ENCODE data around the gene NXNL2. TPM values are rescaled to one million over a fixed set of nuclear protein-coding genes. Genes with fewer than 3 reads are reported as not detected.

The NXNL2 gene
- total RNA-seq, 4 donors from 2014 or later = 0.44 to 4.4 (median 1.1) TPM; not detected in 1

DNA sequence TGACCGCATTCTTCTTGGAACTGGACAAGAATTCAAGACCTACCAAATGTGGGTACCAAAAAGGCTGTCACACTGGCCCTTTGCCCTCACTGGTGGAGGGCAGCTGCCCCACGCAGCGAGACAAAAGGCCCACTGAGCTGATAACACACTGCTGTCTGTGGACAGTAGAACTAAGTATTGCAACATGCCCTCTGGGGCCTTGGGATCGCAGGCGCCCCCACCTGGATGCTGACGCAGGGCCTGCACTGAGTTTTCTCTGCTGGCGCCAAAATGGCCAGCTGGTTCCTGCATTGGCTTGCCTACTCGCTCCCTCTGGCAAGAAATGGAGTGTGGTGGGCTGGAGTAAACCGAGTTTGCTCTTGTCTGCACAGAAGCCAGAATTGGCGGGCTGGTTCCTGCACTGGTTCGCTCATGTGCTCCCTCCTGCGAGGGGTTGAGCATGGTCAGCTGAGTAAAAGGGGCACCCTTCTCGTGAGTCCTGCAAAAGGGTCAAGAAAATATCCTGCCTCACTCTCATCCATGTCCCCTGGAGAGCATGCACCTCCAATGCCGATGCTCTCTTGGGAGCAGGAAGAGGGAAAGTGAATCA is 55.7 kb downstream of the NXNL2 start:
- intact Hi-C loops (cut with DNase I; ENCODE audit: low total_unique reads) = loop anchor here (5.0 to 10.0 kb wide), 2 partner anchors 412 to 694 kb away; no protein-coding TSS in a partner anchor
- TF ChIP-seq, protein P1, sequence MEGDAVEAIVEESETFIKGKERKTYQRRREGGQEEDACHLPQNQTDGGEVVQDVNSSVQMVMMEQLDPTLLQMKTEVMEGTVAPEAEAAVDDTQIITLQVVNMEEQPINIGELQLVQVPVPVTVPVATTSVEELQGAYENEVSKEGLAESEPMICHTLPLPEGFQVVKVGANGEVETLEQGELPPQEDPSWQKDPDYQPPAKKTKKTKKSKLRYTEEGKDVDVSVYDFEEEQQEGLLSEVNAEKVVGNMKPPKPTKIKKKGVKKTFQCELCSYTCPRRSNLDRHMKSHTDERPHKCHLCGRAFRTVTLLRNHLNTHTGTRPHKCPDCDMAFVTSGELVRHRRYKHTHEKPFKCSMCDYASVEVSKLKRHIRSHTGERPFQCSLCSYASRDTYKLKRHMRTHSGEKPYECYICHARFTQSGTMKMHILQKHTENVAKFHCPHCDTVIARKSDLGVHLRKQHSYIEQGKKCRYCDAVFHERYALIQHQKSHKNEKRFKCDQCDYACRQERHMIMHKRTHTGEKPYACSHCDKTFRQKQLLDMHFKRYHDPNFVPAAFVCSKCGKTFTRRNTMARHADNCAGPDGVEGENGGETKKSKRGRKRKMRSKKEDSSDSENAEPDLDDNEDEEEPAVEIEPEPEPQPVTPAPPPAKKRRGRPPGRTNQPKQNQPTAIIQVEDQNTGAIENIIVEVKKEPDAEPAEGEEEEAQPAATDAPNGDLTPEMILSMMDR (IDR thresholded peaks at IDR 0.05) = no peak
- TF ChIP-seq POLR2A (IDR thresholded peaks at IDR 0.05) = no peak
- WGBS, 2 donors = 86% methylated on average over 14 of the region's 14 CpGs
- H3K4me3 ChIP-seq (ENCODE audit: low read depth, poor library complexity, severe bottlenecking) = no peak overlapping the region
- DNase-seq (ENCODE audit: low spot score in 2 of 2) = no peak

DNA sequence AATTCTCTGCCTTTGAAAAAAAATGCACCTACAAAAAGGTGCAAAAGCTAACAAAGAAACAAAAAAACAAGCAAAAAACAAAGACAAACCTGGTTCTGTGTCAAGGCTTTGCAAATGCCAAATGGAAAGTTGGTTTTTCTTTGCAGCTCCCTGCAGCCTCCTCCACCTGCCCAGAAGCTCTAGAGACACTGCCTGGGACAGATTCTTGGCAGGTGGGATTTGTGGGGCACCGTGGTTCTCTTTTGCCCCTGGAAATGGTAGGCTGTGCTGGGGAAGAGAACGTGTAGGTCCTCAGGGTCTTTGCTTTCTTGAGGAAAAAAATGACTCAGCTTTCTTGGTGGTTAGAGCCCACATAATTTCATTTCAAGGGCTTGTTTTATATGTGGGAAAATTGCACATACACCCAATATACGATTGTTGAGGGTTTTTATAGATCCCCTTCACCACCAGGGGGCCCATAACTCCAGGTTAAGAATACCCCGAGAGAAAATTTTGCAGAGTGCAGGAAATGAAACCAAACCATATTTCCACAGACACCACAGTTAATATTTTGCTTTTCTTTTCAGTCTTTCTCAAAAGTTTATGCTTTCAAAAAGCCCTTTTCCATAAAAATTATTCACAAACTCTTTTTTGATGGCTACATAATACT is 58.7 kb downstream of the NXNL2 start:
- intact Hi-C loops (cut with DNase I; ENCODE audit: low total_unique reads) = loop anchor here (5.0 to 10.0 kb wide), 2 partner anchors 409 to 691 kb away; no protein-coding TSS in a partner anchor
- WGBS, 2 donors = 21 to 28% methylated on average over 4 of the region's 4 CpGs
- TF ChIP-seq, protein P1 (IDR thresholded peaks at IDR 0.05) = no peak
- TF ChIP-seq POLR2A (IDR thresholded peaks at IDR 0.05) = no peak
- peak in 1 of 2 donors; percentile 50 for DNase-seq (ENCODE audit: low spot score in 2 of 2)
- no peak overlapping the region for H3K4me3 ChIP-seq (ENCODE audit: low read depth, poor library complexity, severe bottlenecking)

Other genes with a start within 250 kb of the NXNL2 start
- gene SPIN1, start 146.7 kb upstream of the NXNL2 start, total RNA-seq = 10 to 100 TPM; 44.3 to 49.6 (median 49.5) TPM